ENCODE data around the gene PIGM. TPM values are rescaled to one million over a fixed set of nuclear protein-coding genes. Genes with fewer than 3 reads are reported as not detected.

The PIGM gene
- total and polyA plus RNA-seq, 2 experiments from 2014 or later, result 5.0 TPM

GRCh38 chr1:159981351-159982055, 50.3 kb downstream of the PIGM start:
- no peaks in the 10 kb centered on the region for H3K36me3 ChIP-seq (ENCODE audit: insufficient read depth)
- H3K27me3 Mint-ChIP-seq (ENCODE audit: insufficient read depth, low read depth, poor library complexity), result peaks cover 5% of the 10 kb centered on the region
- H3F3A ChIP-seq (replicated peaks; ENCODE audit: low read depth), result no peaks in the 10 kb centered on the region
- ATAC-seq (no peak), DNase-seq (ENCODE audit: low spot score) (no peak)
- H3K79me2 ChIP-seq (replicated peaks; ENCODE audit: insufficient read depth), result no peaks in the 10 kb centered on the region
- H3K27me3 ChIP-seq (ENCODE audit: insufficient read depth), result peaks cover under 1% of the 10 kb centered on the region; the same call in 1 of the 2 replicates
- H2AFZ ChIP-seq, result no peak overlapping the region
- H3K4me2 ChIP-seq, result no peak overlapping the region
- TF ChIP-seq NANOG (IDR thresholded peaks at IDR 0.05; ENCODE audit: borderline replicate concordance) (no peak), ZNF331 (CRISPR knock-in tag; IDR thresholded peaks at IDR 0.05; ENCODE audit: low read depth) (no peak), EZH2 (IDR thresholded peaks at IDR 0.05; ENCODE audit: low read depth, unreplicated experiment) (no peak), JUNB (IDR thresholded peaks at IDR 0.05; ENCODE audit: unreplicated experiment) (no peak), STAT1 (IDR thresholded peaks at IDR 0.05; ENCODE audit: unreplicated experiment) (no peak), CTCF (conservative IDR thresholded peaks at IDR 0.05; ENCODE audit: low read depth in 2 of 2) (no peak), REST (IDR thresholded peaks at IDR 0.05; ENCODE audit: unreplicated experiment) (no peak), POLR2AphosphoS5 (IDR thresholded peaks at IDR 0.05; ENCODE audit: low read depth) (no peak), ZNF114 (CRISPR knock-in tag; IDR thresholded peaks at IDR 0.05) (no peak), EZH2phosphoT487 (IDR thresholded peaks at IDR 0.05; ENCODE audit: unreplicated experiment) (no peak)
- TF ChIP-seq, protein P1, sequence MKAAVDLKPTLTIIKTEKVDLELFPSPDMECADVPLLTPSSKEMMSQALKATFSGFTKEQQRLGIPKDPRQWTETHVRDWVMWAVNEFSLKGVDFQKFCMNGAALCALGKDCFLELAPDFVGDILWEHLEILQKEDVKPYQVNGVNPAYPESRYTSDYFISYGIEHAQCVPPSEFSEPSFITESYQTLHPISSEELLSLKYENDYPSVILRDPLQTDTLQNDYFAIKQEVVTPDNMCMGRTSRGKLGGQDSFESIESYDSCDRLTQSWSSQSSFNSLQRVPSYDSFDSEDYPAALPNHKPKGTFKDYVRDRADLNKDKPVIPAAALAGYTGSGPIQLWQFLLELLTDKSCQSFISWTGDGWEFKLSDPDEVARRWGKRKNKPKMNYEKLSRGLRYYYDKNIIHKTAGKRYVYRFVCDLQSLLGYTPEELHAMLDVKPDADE (IDR thresholded peaks at IDR 0.05), result no peak
- no peak overlapping the region for H3K4me3 Mint-ChIP-seq
- H3K4me1 Mint-ChIP-seq, result peaks cover 3% of the 10 kb centered on the region
- no peaks in the 10 kb centered on the region for H3K36me3 Mint-ChIP-seq (ENCODE audit: low read depth)
- H3K4me1 ChIP-seq (ENCODE audit: insufficient read depth), result no peaks in the 10 kb centered on the region
- H4K20me1 ChIP-seq (replicated peaks; ENCODE audit: insufficient read depth), result no peaks in the 10 kb centered on the region
- no peak overlapping the region for H3K27ac Mint-ChIP-seq
- no peak overlapping the region for H3K27ac ChIP-seq (ENCODE audit: low read depth)
- H3K9me3 Mint-ChIP-seq, result no peaks in the 10 kb centered on the region
- 0 out of 2 replicates have a peak, but pooled peaks cover 5% of the 10 kb centered on the region for H3K9me2 ChIP-seq (ENCODE audit: insufficient read depth)
- no peak overlapping the region for H3K4me3 ChIP-seq

Measured in GM23338 (cell line).